ENCODE results near the gene CPPED1.
A peak's percentile ranks its signal among the peaks of the same experiment; 100 is the strongest.

DNA sequence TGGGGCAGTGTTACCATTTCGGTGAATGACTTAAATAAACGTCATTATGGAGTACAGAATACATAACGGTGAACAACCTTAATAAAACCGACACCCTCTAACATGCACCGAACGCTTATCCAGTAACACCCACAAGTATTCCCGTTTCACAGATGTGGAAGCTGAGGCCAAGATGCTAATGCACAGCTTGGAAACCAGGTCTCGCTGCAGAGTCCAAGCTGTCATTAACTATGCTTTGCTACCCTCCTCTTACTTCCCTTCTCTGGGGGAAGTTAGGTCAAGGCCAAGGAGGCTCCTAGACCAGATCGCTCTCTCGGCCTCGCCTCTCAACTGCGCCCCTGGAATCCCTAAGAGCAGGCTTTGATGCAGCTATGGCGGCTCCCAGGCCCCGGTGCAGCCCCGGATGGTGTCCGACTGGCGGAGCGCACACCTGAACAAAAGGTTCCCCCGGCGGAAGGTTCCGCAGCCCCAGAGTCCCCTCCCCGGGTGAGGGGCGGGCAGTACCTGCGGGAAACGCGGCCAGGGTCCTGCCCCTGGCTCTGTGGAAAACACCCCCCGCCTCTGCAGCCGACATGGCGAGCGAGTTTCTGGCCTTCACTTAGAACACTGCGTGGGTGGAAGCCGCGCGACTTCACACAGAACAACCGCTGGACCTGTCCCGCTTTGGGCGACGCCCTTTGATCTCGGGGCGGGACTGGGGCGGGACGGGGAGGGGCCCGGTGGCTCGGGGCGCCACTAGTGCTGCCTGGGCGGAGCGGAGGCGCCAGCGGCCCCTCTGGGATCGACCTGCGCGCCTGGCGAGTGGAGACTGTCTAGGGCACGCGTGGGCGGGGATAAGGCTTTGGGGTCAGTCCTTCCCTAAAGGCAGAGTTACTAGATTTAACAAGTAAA lies at the start of gene CPPED1:
- no peak for TF ChIP-seq CTCF (IDR thresholded peaks at IDR 0.05)
- TF ChIP-seq EP300 (IDR thresholded peaks at IDR 0.05), result peak in 1 of 2 donors; percentile 63
- TF ChIP-seq POLR2A (IDR thresholded peaks at IDR 0.05), result peak in 1 of 2 donors; percentile 19

Data from tibial nerve (tissue), 4 donors.